ENCODE data around the gene CDC42EP5.

The CDC42EP5 gene

DNA sequence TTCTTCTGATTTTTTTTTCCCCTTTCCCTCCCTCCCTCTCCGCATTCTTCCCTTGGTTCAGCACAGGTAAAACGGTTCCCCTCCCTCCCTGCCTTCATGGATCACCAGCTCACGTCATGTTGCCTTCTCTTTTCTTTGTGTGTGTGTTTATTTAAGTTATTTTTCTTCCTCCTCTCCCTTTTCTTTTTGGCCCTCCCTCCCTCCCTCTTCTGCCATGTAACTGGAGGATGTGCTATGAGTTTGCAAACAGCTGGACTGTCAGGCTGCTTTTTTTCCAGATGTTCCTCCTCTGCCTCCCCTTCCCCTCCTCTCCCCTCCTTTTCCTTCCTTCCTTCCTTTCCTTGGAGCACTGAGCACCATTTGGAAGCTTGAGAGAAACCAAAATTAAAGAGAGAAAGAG, 11.5 kb downstream of the CDC42EP5 start:
- Histone ChIP-seq H3K9me3 (ENCODE audit: control insufficient read depth, insufficient read depth, low read length) (no peaks in the 10 kb centered on the region), H3K36me3 (ENCODE audit: insufficient read depth, low read length) (peaks cover 6% of the 10 kb centered on the region), H3K9ac (ENCODE audit: low read depth, low read length) (0 out of 2 replicates have a peak overlapping the region, but pooled peaks have one; percentile 98), H3K4me1 (ENCODE audit: insufficient read depth, low read length) (peaks cover 7% of the 10 kb centered on the region; the same call in 1 of the 2 replicates)

DNA sequence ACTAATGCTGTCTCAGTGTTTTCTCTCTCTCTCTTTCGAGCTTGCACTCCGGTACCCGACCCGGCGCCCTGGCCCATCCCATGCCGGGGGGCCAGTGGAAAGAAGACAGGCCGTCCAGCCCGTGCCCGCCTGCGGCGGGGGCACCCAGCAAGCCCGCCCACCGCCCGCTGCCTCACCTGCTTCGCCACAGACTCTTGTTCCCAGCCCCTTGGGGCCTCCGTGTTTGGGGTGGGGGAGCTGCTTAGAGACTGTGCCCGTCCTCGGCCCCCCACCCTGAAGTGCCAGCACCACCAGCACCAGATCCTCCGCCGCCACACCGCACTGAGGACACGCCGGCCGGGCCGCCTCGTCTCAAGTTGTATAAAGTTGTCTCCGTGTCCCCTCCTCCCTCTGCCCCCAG, 11.9 kb downstream of the CDC42EP5 start:
- H3K36me3 ChIP-seq (ENCODE audit: insufficient read depth, low read length): peaks cover 6% of the 10 kb centered on the region
- H3K9me3 ChIP-seq (ENCODE audit: control insufficient read depth, insufficient read depth, low read length): no peaks in the 10 kb centered on the region
- H3K9ac ChIP-seq (ENCODE audit: low read depth, low read length): no peak overlapping the region
- peaks cover 7% of the 10 kb centered on the region; the same call in 1 of the 2 replicates for H3K4me1 ChIP-seq (ENCODE audit: insufficient read depth, low read length)

DNA sequence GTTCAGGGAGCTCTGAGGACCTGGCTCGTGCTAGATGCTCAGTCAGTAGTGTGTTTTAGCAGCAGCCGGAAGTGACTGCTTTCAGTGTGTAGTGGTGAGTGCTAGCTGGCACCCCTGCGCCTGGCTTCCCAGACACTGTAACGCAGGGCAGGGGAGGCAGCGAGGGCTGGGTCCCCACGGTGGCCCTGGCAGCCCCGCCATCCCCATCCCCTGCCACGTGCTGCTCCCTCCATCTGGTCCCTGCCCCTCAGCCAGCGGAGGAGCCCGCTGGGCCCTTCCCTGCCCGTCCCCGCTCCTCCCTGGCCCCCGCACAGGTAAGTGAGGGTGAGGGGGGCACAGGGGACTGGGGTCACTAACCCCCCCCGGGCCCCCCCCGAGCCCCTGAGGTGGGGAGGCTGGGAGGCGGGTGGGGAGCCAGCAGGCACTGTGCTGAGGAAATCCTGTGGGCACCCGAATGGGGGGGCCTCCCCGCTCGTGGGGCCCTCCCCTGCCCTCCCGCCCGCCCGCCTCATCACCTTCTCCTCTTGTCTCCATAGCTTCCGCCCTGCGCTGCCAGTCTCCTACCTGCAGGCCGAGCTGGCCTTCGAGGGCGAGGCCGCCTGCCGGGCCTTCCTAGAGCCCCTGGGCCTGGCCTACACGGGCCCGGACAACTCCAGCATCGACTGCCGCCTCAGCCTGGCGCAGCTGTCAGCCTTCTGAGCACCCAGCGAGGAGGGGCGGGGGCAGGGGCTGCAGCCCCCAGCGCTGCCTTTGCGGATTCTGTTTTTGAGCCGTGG, 12.7 kb downstream of the CDC42EP5 start:
- Histone ChIP-seq H3K9ac (ENCODE audit: low read depth, low read length) (no peak overlapping the region), H3K36me3 (ENCODE audit: insufficient read depth, low read length) (peaks cover 6% of the 10 kb centered on the region)

DNA sequence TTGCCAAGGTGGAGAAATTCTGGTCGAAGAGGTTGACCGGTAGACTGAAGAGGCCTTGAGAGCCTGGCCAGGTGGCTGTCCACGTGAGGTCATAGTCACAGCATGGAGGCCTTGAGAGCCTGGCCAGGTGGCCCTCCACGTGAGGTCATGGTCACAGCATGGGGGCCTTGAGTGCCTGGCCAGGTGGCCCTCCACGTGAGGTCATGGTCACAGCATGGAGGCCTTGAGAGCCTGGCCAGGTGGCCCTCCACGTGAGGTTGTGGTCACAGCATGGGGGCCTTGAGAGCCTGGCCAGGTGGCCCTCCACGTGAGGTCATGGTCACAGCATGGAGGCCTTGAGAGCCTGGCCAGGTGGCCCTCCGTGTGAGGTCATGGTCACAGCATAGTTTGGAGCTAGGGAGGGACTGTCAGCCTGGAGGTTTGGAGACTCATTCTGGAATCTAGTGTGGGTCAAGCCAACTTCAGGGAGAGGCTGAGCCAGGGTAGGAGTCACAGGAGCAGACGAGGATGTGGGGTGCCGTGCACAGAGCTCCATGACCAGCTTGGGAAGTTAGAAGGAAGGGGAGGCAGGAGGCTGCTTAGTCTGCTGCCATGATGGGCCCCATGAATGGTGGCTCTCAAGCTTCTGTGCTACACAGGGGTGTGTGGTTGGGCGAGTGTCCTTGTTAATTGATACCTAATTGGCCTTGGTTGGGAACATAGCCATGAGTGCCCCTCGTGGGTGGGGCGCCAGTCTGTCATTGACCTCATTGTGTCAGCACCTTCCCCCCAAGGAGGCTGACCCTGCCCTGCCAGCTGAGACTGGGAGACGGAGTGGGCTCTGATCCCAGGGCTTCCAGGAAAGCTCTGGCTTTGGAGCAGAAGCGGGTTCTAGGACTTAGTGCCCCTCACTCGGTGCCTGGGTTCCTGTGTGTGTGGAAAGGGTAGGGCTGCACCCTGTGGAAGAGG, 13.5 kb downstream of the CDC42EP5 start:
- H3K4me1 ChIP-seq (ENCODE audit: insufficient read depth, low read length): peaks cover 7% of the 10 kb centered on the region; the same call in 1 of the 2 replicates
- no peak overlapping the region for H3K9ac ChIP-seq (ENCODE audit: low read depth, low read length)
- H3K9me3 ChIP-seq (ENCODE audit: control insufficient read depth, insufficient read depth, low read length): no peaks in the 10 kb centered on the region
- H3K36me3 ChIP-seq (ENCODE audit: insufficient read depth, low read length): peaks cover 13% of the 10 kb centered on the region

More for the DNA sequence above, 12.7 kb downstream of the CDC42EP5 start:
- Histone ChIP-seq H3K9me3 (ENCODE audit: control insufficient read depth, insufficient read depth, low read length) (no peaks in the 10 kb centered on the region), H3K4me1 (ENCODE audit: insufficient read depth, low read length) (peaks cover 7% of the 10 kb centered on the region; the same call in 1 of the 2 replicates)

DNA sequence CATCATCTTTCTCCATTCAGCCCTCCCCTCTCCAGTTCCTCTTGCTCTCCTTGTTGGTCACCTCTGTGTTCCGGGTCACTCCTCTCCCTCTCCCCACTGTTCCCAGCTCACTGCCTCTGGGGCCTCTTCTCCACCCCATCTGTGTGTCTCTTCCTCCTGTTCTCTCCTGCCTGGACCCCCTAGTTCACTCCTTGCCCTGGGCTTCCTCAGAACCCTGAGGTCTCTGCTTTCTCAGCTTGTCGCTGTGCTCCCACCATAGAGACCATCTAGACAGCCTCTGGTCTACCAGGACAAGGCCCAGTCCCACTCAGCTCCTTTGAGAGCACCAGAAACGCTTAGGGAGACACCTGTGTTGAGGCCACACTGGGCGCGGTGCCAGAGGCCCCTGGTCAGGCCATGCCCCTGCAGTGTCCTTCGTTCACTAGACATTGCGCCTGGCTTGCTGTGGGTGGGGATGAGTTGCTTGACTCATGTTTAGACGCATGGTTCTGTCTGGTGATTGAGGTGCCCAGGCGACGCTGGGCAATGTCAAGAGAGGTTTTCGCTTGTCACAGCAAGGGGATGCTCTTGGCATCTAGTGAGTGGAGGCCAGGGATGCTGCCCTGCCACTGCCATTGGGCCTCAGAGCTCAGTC, 14.3 kb downstream of the CDC42EP5 start:
- H3K9ac ChIP-seq (ENCODE audit: low read depth, low read length): no peak overlapping the region
- no peaks in the 10 kb centered on the region for H3K9me3 ChIP-seq (ENCODE audit: control insufficient read depth, insufficient read depth, low read length)
- H3K4me1 ChIP-seq (ENCODE audit: insufficient read depth, low read length): peaks cover 7% of the 10 kb centered on the region; the same call in 1 of the 2 replicates
- peaks cover 14% of the 10 kb centered on the region for H3K36me3 ChIP-seq (ENCODE audit: insufficient read depth, low read length)

DNA sequence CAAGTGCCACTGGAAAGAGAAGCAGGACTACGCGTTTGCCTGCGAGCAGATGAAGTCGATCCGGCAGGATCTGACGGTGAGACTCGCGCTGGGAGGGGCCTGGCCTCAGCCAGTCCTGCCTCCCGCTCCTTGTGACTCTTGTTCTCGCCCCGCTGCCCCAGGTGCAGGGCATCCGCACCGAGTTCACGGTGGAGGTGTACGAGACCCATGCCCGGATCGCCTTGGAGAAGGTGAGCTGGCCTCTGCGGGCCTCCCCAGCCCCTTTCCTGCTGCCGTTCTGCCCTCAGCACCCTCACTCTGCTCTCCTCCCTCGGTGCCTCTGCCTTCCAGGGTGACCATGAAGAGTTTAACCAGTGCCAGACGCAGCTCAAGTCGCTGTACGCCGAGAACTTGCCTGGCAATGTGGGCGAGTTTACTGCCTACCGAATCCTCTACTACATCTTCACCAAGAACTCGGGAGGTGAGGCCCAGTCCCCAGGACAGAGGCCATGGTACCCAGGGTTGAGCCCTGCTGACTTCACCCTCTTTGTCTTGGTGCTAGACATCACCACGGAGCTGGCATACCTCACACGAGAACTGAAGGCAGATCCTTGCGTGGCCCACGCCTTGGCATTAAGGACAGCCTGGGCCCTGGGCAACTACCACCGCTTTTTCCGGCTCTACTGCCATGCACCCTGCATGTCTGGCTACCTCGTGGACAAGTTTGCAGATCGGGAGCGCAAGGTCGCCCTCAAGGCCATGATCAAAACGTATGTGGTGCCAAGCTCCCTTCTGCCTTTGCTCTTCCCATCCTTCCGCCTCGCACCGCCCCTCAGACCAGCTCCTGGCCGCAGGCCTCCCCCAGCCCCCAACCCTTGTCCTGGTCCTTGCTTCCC, 15.1 kb downstream of the CDC42EP5 start:
- Histone ChIP-seq H3K36me3 (ENCODE audit: insufficient read depth, low read length) (peaks cover 16% of the 10 kb centered on the region), H3K9ac (ENCODE audit: low read depth, low read length) (no peak overlapping the region), H3K9me3 (ENCODE audit: control insufficient read depth, insufficient read depth, low read length) (no peaks in the 10 kb centered on the region), H3K4me1 (ENCODE audit: insufficient read depth, low read length) (peaks cover 7% of the 10 kb centered on the region; the same call in 1 of the 2 replicates)

DNA sequence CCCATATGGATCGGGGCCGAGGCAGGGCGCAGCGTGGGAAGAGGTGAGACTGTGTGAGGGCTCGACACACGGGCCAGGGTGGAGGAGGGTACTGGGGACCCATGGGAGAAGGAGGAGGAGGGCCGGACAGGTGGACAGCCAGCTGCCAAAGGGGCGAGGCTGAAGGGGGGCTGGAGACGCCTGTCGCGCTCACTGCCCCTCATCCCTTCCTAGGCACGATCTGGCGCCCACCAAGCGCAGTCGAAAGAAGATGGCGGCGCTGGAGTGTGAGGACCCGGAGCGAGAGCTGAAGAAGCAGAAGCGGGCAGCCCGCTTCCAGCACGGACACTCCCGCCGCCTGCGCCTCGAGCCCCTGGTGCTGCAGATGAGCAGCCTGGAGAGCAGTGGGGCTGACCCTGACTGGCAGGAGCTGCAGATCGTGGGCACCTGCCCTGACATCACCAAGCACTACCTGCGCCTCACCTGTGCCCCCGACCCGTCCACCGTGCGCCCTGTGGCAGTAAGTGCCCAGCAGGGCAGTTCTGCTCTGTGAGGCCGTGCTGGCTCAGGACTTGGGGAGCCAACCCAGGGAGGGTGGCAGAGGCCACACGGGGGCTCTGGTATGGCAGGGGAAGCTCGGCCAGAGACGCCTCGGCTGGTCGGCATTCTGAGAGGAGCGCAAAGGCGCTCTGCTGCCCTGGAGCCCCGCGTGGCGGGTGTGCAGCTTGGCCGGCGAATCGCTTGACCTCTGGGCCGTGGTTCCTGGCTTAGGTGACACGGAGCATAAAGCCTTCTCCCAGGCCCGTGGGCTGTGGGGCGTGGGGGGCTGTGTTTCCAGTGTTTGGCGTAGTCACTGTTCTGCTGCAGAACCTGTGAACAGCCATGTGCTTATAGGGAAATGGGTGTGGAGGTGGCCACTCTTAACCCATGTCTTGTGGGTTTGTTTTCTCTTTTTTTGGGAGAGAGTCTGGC, 16.4 kb downstream of the CDC42EP5 start:
- no peaks in the 10 kb centered on the region; the same call in 1 of the 2 replicates for H3K4me1 ChIP-seq (ENCODE audit: insufficient read depth, low read length)
- H3K9ac ChIP-seq (ENCODE audit: low read depth, low read length): no peak overlapping the region
- H3K9me3 ChIP-seq (ENCODE audit: control insufficient read depth, insufficient read depth, low read length): no peaks in the 10 kb centered on the region
- H3K36me3 ChIP-seq (ENCODE audit: insufficient read depth, low read length): peaks cover 25% of the 10 kb centered on the region

DNA sequence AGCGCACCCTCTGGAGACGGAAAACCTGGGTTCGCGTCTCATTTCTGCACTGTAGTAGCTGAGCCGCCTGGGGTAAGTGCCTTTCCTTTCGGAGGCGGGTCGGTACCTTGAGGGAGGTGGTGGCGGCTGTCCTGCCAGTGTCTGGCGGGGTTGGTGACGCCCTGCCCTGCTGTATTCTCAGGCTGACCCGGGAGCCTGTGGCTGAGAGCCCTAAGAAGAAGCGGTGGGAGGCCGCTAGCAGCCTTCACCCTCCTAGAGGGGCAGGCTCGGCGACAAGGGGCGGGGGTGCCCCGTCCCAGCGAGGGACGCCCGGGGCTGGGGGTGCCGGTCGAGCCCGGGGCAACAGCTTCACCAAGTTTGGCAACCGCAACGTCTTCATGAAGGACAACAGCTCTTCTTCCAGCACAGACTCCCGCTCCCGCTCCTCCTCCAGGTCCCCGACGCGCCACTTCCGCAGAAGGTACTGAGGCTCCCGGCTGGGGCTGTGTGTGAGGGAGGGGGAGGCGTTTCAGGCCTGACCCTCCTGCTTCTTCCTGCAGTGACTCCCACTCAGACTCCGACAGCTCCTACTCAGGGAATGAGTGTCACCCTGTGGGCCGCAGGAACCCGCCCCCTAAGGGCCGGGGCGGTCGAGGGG, 17.2 kb downstream of the CDC42EP5 start:
- no peak overlapping the region for H3K9ac ChIP-seq (ENCODE audit: low read depth, low read length)
- H3K9me3 ChIP-seq (ENCODE audit: control insufficient read depth, insufficient read depth, low read length): no peaks in the 10 kb centered on the region
- H3K4me1 ChIP-seq (ENCODE audit: insufficient read depth, low read length): no peaks in the 10 kb centered on the region
- peaks cover 25% of the 10 kb centered on the region for H3K36me3 ChIP-seq (ENCODE audit: insufficient read depth, low read length)

DNA sequence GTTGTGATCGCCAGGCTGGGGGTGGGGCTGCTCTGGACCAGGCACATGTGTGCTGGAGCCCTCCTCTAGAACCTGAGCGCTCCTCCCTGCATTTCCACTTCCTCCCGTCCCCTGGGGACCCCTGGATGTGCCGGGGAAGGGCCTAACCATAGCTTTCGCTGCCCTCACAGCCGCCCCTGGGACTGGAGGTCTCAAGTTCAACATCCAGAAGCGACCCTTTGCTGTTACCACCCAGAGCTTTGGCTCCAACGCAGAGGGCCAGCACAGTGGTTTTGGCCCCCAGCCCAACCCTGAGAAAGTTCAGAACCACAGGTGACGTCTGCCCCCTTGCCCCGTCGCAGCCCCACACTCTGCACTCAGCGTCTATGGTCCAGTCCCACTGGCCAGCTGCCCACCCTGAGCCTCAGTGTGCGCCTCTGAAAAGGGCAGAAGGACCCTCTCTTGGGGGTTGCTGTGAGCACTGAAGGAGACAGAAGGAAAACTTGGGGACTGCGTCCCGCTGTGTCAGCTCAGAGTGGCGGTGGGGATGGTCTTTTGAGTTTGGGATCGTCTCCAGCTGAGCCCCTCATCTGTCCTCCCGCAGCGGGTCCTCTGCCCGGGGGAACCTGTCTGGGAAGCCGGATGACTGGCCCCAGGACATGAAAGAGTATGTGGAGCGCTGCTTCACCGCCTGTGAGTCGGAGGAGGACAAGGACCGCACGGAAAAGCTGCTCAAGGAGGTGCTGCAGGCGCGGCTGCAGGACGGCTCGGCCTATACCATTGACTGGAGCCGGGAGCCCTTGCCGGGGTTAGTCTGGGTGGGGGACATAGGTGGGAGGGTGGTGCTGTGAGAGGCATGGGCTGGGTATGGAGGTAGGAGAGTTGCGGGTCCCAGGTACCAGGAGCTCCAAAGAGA, 18.1 kb downstream of the CDC42EP5 start:
- Histone ChIP-seq H3K9ac (ENCODE audit: low read depth, low read length) (no peak overlapping the region), H3K4me1 (ENCODE audit: insufficient read depth, low read length) (peaks cover 5% of the 10 kb centered on the region; the same call in 1 of the 2 replicates), H3K9me3 (ENCODE audit: control insufficient read depth, insufficient read depth, low read length) (no peaks in the 10 kb centered on the region), H3K36me3 (ENCODE audit: insufficient read depth, low read length) (peaks cover 25% of the 10 kb centered on the region)

DNA sequence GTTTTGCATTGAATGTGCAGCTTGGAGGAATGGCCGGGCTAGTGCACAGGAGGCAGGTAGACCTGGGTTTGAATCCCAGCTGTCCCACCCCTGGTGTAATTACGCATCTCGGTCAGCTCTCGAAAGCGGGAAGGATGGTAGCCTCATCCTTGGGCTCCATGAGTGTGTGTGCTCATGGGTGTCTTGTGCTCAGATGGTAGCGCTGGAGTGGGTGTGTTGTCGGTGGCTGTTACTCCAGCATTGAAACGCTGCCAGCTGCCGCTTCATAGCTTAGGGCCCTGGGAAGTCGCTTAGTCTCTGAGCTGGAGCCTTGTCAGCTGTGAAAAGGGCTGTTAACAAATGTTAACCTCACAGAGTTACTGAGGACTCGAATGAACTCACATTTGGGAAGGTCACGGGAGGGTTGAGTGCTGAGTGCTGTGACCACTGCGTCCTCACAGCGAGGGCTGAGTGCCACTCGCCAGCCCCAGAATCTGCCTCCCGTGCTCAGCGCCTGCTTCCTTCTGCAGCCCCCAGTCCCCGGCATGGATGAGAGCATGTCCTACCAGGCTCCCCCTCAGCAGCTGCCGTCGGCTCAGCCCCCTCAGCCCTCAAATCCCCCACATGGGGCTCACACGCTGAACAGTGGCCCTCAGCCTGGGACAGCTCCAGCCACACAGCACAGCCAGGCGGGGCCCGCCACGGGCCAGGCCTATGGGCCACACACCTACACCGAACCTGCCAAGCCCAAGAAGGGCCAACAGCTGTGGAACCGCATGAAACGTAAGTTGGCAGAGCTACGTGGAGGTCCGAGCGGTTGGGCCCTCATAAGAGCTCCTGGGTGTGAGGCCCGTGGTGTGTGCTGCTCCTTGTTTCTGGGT, 18.9 kb downstream of the CDC42EP5 start:
- H3K4me1 ChIP-seq (ENCODE audit: insufficient read depth, low read length): peaks cover 5% of the 10 kb centered on the region; the same call in 1 of the 2 replicates
- H3K36me3 ChIP-seq (ENCODE audit: insufficient read depth, low read length): peaks cover 25% of the 10 kb centered on the region
- H3K9me3 ChIP-seq (ENCODE audit: control insufficient read depth, insufficient read depth, low read length): no peaks in the 10 kb centered on the region
- no peak overlapping the region for H3K9ac ChIP-seq (ENCODE audit: low read depth, low read length)

DNA sequence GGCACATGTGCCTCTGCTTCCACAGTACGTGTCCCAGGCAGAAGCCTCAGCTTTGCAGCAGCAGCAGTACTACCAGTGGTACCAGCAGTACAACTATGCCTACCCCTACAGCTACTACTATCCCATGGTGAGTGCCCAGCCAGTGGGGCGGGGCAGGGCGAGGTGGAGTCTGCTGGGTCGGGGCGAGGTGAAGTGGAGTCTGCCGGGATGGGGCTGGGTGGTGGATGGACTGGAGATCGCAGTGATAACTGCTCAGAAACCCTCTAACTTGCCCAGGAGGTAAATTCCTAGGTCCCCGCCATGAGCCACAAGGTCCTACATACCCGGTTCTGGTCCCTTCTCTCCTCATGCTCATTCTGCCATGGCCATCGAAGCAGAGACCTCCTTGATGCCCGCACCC, 20.5 kb downstream of the CDC42EP5 start:
- Histone ChIP-seq H3K9me3 (ENCODE audit: control insufficient read depth, insufficient read depth, low read length) (no peaks in the 10 kb centered on the region), H3K36me3 (ENCODE audit: insufficient read depth, low read length) (peaks cover 25% of the 10 kb centered on the region), H3K4me1 (ENCODE audit: insufficient read depth, low read length) (peaks cover 5% of the 10 kb centered on the region; the same call in 1 of the 2 replicates), H3K9ac (ENCODE audit: low read depth, low read length) (no peak overlapping the region)
